PC-9 (cell line): ENCODE data around the gene AHCTF1. TPM values are rescaled to one million over a fixed set of nuclear protein-coding genes. Genes with fewer than 3 reads are reported as not detected.

ENCODE experiments used
- BruUV-seq: library from RNA; stranded (reverse); fragments of 400-500 nt; replicated peaks from 2 replicates; lab custom pipeline; 2021; lab: Mats Ljungman, UMichigan
- CTCF ChIA-PET: fragments of 300-600 bp; sonication (Branson Sonifier 250); formaldehyde crosslinking; loops from one replicate; lab custom pipeline; 2022; ENCODE audit warnings: antibody characterized with exemption; lab: Charles Lee
- POLR2A ChIA-PET: fragments of 300-600 bp; sonication (Branson Sonifier 250); formaldehyde crosslinking; loops from one replicate; lab custom pipeline; 2022; ENCODE audit warnings: antibody characterized with exemption; ENCODE audit not compliant: unreplicated experiment; lab: Charles Lee
- DNase-seq, 2 experiments: peaks; one replicate each; pipeline versions ENCODE4 v3.0.0 to v3.0.0-alpha.2; 2015 to 2022; ENCODE audit warnings: mixed read lengths in 1 of 2
- H2AFZ ChIP-seq: fragments of 200-600 bp; sonication (generic); 2 replicates; pipeline ENCODE4 v1.8.1; 2017; ENCODE audit warnings: antibody characterized with exemption
- H3F3A ChIP-seq: fragments of 200-600 bp; sonication (generic); 2 replicates; pipeline ENCODE4 v1.8.1; 2017; ENCODE audit warnings: antibody characterized with exemption, mild to moderate bottlenecking, low read depth; ENCODE audit not compliant: insufficient read depth
- H3K27ac ChIP-seq: fragments of 200-600 bp; sonication (generic); 2 replicates; pipeline ENCODE4 v1.6.1; 2016; ENCODE audit warnings: mixed run types
- H3K27me3 ChIP-seq: fragments of 200-600 bp; sonication (generic); 2 replicates; pipeline ENCODE4 v1.6.1; 2016; ENCODE audit warnings: low read depth, mixed run types; ENCODE audit not compliant: insufficient read depth
- H3K36me3 ChIP-seq: fragments of 200-600 bp; sonication (generic); 2 replicates; pipeline ENCODE4 v1.6.1; 2016; ENCODE audit warnings: low read depth, mixed run types
- H3K4me1 ChIP-seq: fragments of 200-600 bp; sonication (generic); replicated peaks from 2 replicates; pipeline ENCODE4 v1.6.1; 2016; ENCODE audit warnings: mixed run types; ENCODE audit not compliant: insufficient read depth
- H3K4me2 ChIP-seq: fragments of 200-600 bp; sonication (generic); 2 replicates; pipeline ENCODE4 v1.6.1; 2017; ENCODE audit warnings: mixed run types
- H3K4me3 ChIP-seq: fragments of 200-600 bp; sonication (generic); 2 replicates; pipeline ENCODE4 v1.6.1; 2016; ENCODE audit warnings: mixed run types
- H3K79me2 ChIP-seq: fragments of 200-600 bp; sonication (generic); 2 replicates; pipeline ENCODE4 v1.6.1; 2017; ENCODE audit warnings: low read depth, mixed run types
- H3K9me2 ChIP-seq: fragments of 200-600 bp; sonication (generic); 2 replicates; pipeline ENCODE4 v1.8.1; 2017; ENCODE audit warnings: mild to moderate bottlenecking; ENCODE audit not compliant: insufficient read depth
- H3K9me3 ChIP-seq: fragments of 200-600 bp; sonication (generic); 2 replicates; pipeline ENCODE4 v1.8.1; 2016; ENCODE audit warnings: low read depth; ENCODE audit not compliant: insufficient read depth
- H4K20me1 ChIP-seq: fragments of 200-600 bp; sonication (generic); 2 replicates; pipeline ENCODE4 v1.8.1; 2017; ENCODE audit not compliant: insufficient read depth
- EZH2 ChIP-seq: fragments of 200-600 bp; sonication (generic); IDR thresholded peaks from 2 replicates; pipeline ENCODE4 v1.8.0; 2017; ENCODE audit warnings: antibody characterized with exemption, low read depth
- intact Hi-C: fragments of 100-400 bp; cut with micrococcal nuclease; formaldehyde crosslinking; loops from one replicate; pipeline ENCODE4 v1.10.0; 2022; ENCODE audit not compliant: unreplicated experiment
- total RNA-seq: library from RNA; stranded (reverse); gene quantifications from 2 replicates; pipeline ENCODE4 v1.2.3, GENCODE V29; 2021
- TF ChIP-seq, protein P1 (sequence below): fragments of 200-600 bp; sonication (generic); conservative IDR thresholded peaks from 2 replicates; pipeline ENCODE4 v1.6.1; 2017; ENCODE audit warnings: mixed run types, antibody characterized with exemption, mild to moderate bottlenecking, moderate library complexity

The AHCTF1 gene
- total RNA-seq, 1 experiment from 2014 or later = 34.3 TPM

- intact Hi-C loops = no loop called here
- POLR2A ChIA-PET = no interaction called here
- no peaks in the 10 kb centered on the region for H4K20me1 ChIP-seq
These were observed 134.2 kb downstream of the AHCTF1 start for GRCh38 chr1:246797597-246797996.

GRCh38 chr1:246797157-246797556 lies 134.6 kb downstream of the AHCTF1 start:
- intact Hi-C loops = no loop called here
- TF ChIP-seq, protein P1, sequence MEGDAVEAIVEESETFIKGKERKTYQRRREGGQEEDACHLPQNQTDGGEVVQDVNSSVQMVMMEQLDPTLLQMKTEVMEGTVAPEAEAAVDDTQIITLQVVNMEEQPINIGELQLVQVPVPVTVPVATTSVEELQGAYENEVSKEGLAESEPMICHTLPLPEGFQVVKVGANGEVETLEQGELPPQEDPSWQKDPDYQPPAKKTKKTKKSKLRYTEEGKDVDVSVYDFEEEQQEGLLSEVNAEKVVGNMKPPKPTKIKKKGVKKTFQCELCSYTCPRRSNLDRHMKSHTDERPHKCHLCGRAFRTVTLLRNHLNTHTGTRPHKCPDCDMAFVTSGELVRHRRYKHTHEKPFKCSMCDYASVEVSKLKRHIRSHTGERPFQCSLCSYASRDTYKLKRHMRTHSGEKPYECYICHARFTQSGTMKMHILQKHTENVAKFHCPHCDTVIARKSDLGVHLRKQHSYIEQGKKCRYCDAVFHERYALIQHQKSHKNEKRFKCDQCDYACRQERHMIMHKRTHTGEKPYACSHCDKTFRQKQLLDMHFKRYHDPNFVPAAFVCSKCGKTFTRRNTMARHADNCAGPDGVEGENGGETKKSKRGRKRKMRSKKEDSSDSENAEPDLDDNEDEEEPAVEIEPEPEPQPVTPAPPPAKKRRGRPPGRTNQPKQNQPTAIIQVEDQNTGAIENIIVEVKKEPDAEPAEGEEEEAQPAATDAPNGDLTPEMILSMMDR = no peak
- no peak for TF ChIP-seq EZH2
- Histone ChIP-seq H3K9me3 (no peaks in the 10 kb centered on the region), H4K20me1 (no peaks in the 10 kb centered on the region), H3K79me2 (no peaks in the 10 kb centered on the region), H3K36me3 (no peaks in the 10 kb centered on the region), H3K4me1 (0 out of 2 replicates have a peak, but pooled peaks cover 9% of the 10 kb centered on the region), H3K27me3 (no peaks in the 10 kb centered on the region), H3F3A (no peaks in the 10 kb centered on the region), H3K4me3 (no peak overlapping the region), H2AFZ (no peak overlapping the region), H3K9me2 (no peaks in the 10 kb centered on the region), H3K27ac (no peak overlapping the region), H3K4me2 (no peak overlapping the region)
- CTCF ChIA-PET = no interaction called here
- POLR2A ChIA-PET = no interaction called here
- BruUV-seq = no TSS peak
- no peak for DNase-seq

More at GRCh38 chr1:246797597-246797996, 134.2 kb downstream of the AHCTF1 start:
- CTCF ChIA-PET = no interaction called here
- Histone ChIP-seq H3K4me3 (no peak overlapping the region), H2AFZ (no peak overlapping the region), H3K27ac (no peak overlapping the region), H3K4me1 (0 out of 2 replicates have a peak, but pooled peaks cover 9% of the 10 kb centered on the region), H3K36me3 (no peaks in the 10 kb centered on the region), H3F3A (no peaks in the 10 kb centered on the region), H3K9me3 (no peaks in the 10 kb centered on the region), H3K79me2 (no peaks in the 10 kb centered on the region), H3K4me2 (no peak overlapping the region), H3K9me2 (no peaks in the 10 kb centered on the region), H3K27me3 (no peaks in the 10 kb centered on the region)
- TF ChIP-seq, protein P1 = no peak
- no peak for TF ChIP-seq EZH2
- BruUV-seq = no TSS peak
- DNase-seq = no peak

- ChIA-PET CTCF (no interaction called here), POLR2A (no interaction called here)
- no peak overlapping the region for H2AFZ ChIP-seq
- no peak overlapping the region for H3K4me3 ChIP-seq
- intact Hi-C loops = no loop called here
- no peak for DNase-seq
- H3K27ac ChIP-seq = no peak overlapping the region
- H3K36me3 ChIP-seq = no peaks in the 10 kb centered on the region
- no peak overlapping the region for H3K4me2 ChIP-seq
- no peak for TF ChIP-seq EZH2
- TF ChIP-seq, protein P1 = no peak
- H3K4me1 ChIP-seq = 0 out of 2 replicates have a peak, but pooled peaks cover 9% of the 10 kb centered on the region
- no peaks in the 10 kb centered on the region for H3K9me3 ChIP-seq
- H3K27me3 ChIP-seq = no peaks in the 10 kb centered on the region
- H4K20me1 ChIP-seq = no peaks in the 10 kb centered on the region
- no peaks in the 10 kb centered on the region for H3K9me2 ChIP-seq
- no TSS peak for BruUV-seq
- H3K79me2 ChIP-seq = no peaks in the 10 kb centered on the region
- no peaks in the 10 kb centered on the region for H3F3A ChIP-seq
These were observed 135.6 kb downstream of the AHCTF1 start for GRCh38 chr1:246795906-246796694.
